GM21526 (cell line): ENCODE results near the gene ST6GALNAC1.
"Not testable (repeated sequence)": the region's sequence is repeated elsewhere in the genome, so short reads cannot be mapped to it uniquely, and the experiment has no call there.

Source experiments
- ATAC-seq: cut with Tn5 transposase; IDR thresholded peaks from one replicate; pipeline ENCODE4 v1.9.1; 2021; ENCODE audit warnings: moderate library complexity; ENCODE audit not compliant: unreplicated experiment, low FRiP score

ST6GALNAC1 gene

GRCh38 chr17:76614064-76614759, 29.3 kb downstream of the ST6GALNAC1 start:
- ATAC-seq, result not testable (repeated sequence)

GRCh38 chr17:76612977-76613851, 30.3 kb downstream of the ST6GALNAC1 start:
- ATAC-seq, result no peak

- no peak for ATAC-seq
These were observed 31.1 kb downstream of the ST6GALNAC1 start for GRCh38 chr17:76612465-76612864.

- ATAC-seq, result no peak
These were observed 31.8 kb downstream of the ST6GALNAC1 start for GRCh38 chr17:76611758-76612157.

- ATAC-seq, result not testable (repeated sequence)
These were observed 32.3 kb downstream of the ST6GALNAC1 start for GRCh38 chr17:76611080-76611749.

- ATAC-seq, result not testable (repeated sequence)
These were observed 36.9 kb downstream of the ST6GALNAC1 start for GRCh38 chr17:76606685-76607084.

- no peak for ATAC-seq
These were observed 42.5 kb downstream of the ST6GALNAC1 start for GRCh38 chr17:76601065-76601464.

GRCh38 chr17:76599694-76600460, 43.7 kb downstream of the ST6GALNAC1 start:
- no peak for ATAC-seq

GRCh38 chr17:76598004-76598439, 45.5 kb downstream of the ST6GALNAC1 start:
- ATAC-seq, result no peak

- no peak for ATAC-seq
These were observed 46.2 kb downstream of the ST6GALNAC1 start for GRCh38 chr17:76597156-76598003.

GRCh38 chr17:76594690-76595089, 48.9 kb downstream of the ST6GALNAC1 start:
- ATAC-seq, result no peak

GRCh38 chr17:76593959-76594358, 49.6 kb downstream of the ST6GALNAC1 start:
- ATAC-seq, result no peak

GRCh38 chr17:76593384-76593826, 50.2 kb downstream of the ST6GALNAC1 start:
- ATAC-seq, result no peak

GRCh38 chr17:76588182-76588581, 55.4 kb downstream of the ST6GALNAC1 start:
- no peak for ATAC-seq

GRCh38 chr17:76586741-76587487, 56.6 kb downstream of the ST6GALNAC1 start:
- ATAC-seq, result no peak

- no peak for ATAC-seq
These were observed 57.6 kb downstream of the ST6GALNAC1 start, which contains the start of gene ST6GALNAC2 for GRCh38 chr17:76585649-76586593. TSS of gene ST6GALNAC2 (minus strand) at chr17:76585860. CDS start at chr17:76585808, 52 bp downstream.

GRCh38 chr17:76585033-76585648, 58.4 kb downstream of the ST6GALNAC1 start:
- no peak for ATAC-seq
